CD14-positive monocyte (primary cell): ENCODE measurements around the gene FBXW11. TPM values are rescaled to one million over a fixed set of nuclear protein-coding genes. Genes with fewer than 3 reads are reported as not detected.
"Not testable (repeated sequence)": the region's sequence is repeated elsewhere in the genome, so short reads cannot be mapped to it uniquely, and the experiment has no call there.

Experiments used
- DNase-seq, 3 donors: peaks; one replicate each; pipeline ENCODE4 v3.0.0-alpha.2; 2011 to 2022
- H2AFZ ChIP-seq: 2 replicates; pipeline ENCODE4 v1.6.0; 2012; ENCODE audit warnings: mild to moderate bottlenecking, low read depth, low read length, inconsistent platforms; ENCODE audit not compliant: insufficient read depth, poor library complexity, severe bottlenecking
- H3K27ac ChIP-seq, 2 donors: 1 replicate in 1 of 2; 2 replicates in 1 of 2; pipeline ENCODE4 v1.5.1; 2012 to 2013; ENCODE audit warnings: low read length in 2 of 2, control low read depth in 1 of 2, inconsistent platforms in 1 of 2, low read depth in 1 of 2, mild to moderate bottlenecking in 1 of 2
- H3K27me3 ChIP-seq, 2 donors: one replicate each; pipeline versions ENCODE4 v1.6.0 to v1.6.1; 2011 to 2013; ENCODE audit warnings: low read length in 2 of 2; ENCODE audit not compliant: control insufficient read depth in 2 of 2, insufficient read depth in 2 of 2
- H3K36me3 ChIP-seq, 2 donors: replicated peaks in 1 of 2; 1 replicate in 1 of 2; 2 replicates in 1 of 2; pipeline versions ENCODE4 v1.5.1 to v1.6.1; 2012 to 2013; ENCODE audit warnings: low read length in 2 of 2, control low read depth in 1 of 2, inconsistent platforms in 1 of 2, mild to moderate bottlenecking in 1 of 2; ENCODE audit not compliant: insufficient read depth in 2 of 2, control insufficient read depth in 1 of 2
- H3K4me1 ChIP-seq, 2 donors: 1 replicate in 1 of 2; 2 replicates in 1 of 2; pipeline versions ENCODE4 v1.5.1 to v1.6.1; 2012 to 2013; ENCODE audit warnings: low read length in 2 of 2, control low read depth in 1 of 2, inconsistent platforms in 1 of 2, mild to moderate bottlenecking in 1 of 2, moderate library complexity in 1 of 2; ENCODE audit not compliant: insufficient read depth in 2 of 2, control insufficient read depth in 1 of 2
- H3K4me2 ChIP-seq: replicated peaks from 2 replicates; pipeline ENCODE3; 2012; ENCODE audit warnings: low read length, moderate library complexity, mild to moderate bottlenecking; ENCODE audit not compliant: poor library complexity, severe bottlenecking; ENCODE audit errors: extremely low read depth
- H3K4me3 ChIP-seq, 3 experiments: fragments of 200-600 bp in 1 of 3; sonication (generic) in 1 of 3; replicated peaks in 1 of 3; 1 replicate in 2 of 3; 2 replicates in 1 of 3; pipeline ENCODE4 v1.5.1; 2011 to 2013; ENCODE audit warnings: low read length in 3 of 3, mild to moderate bottlenecking in 3 of 3, control low read depth in 2 of 3, low read depth in 2 of 3, inconsistent platforms in 1 of 3, moderate library complexity in 1 of 3
- H3K79me2 ChIP-seq: 2 replicates; pipeline ENCODE4 v1.6.0; 2012; ENCODE audit warnings: mild to moderate bottlenecking, control low read depth, inconsistent platforms, low read length, moderate library complexity; ENCODE audit not compliant: insufficient read depth
- H3K9ac ChIP-seq: 2 replicates; pipeline ENCODE4 v1.6.0; 2017; ENCODE audit warnings: low read length, mild to moderate bottlenecking; ENCODE audit not compliant: insufficient read depth, poor library complexity, severe bottlenecking
- H3K9me3 ChIP-seq, 2 donors: replicated peaks in 1 of 2; 1 replicate in 1 of 2; 2 replicates in 1 of 2; pipeline versions ENCODE4 v1.5.1 to v1.6.1; 2012 to 2013; ENCODE audit warnings: low read length in 2 of 2, control low read depth in 1 of 2; ENCODE audit not compliant: control insufficient read depth in 1 of 2, insufficient read depth in 1 of 2
- H4K20me1 ChIP-seq: 2 replicates; pipeline ENCODE4 v1.6.0; 2012; ENCODE audit warnings: mild to moderate bottlenecking, low read length, control low read depth, moderate library complexity; ENCODE audit not compliant: insufficient read depth
- H3K27ac Mint-ChIP-seq, 7 donors: one replicate each; pipeline ENCODE4 v1.8.0; 2020; ENCODE audit warnings: mild to moderate bottlenecking in 7 of 7, mixed read lengths in 7 of 7, moderate library complexity in 6 of 7, inconsistent platforms in 2 of 7
- H3K27me3 Mint-ChIP-seq, 3 donors: one replicate each; pipeline ENCODE4 v1.8.0; 2021 to 2022; ENCODE audit warnings: low read depth in 3 of 3, mild to moderate bottlenecking in 3 of 3, mixed read lengths in 3 of 3, moderate library complexity in 3 of 3, inconsistent platforms in 1 of 3
- H3K36me3 Mint-ChIP-seq, 2 donors: one replicate each; pipeline ENCODE4 v1.8.0; 2020; ENCODE audit warnings: mixed read lengths in 2 of 2, inconsistent platforms in 1 of 2, mild to moderate bottlenecking in 1 of 2
- H3K4me1 Mint-ChIP-seq: one replicate; pipeline ENCODE4 v1.8.0; 2020; ENCODE audit warnings: mild to moderate bottlenecking, mixed read lengths
- H3K4me3 Mint-ChIP-seq, 2 donors: one replicate each; pipeline ENCODE4 v1.8.0; 2020; ENCODE audit warnings: mild to moderate bottlenecking in 2 of 2, mixed read lengths in 2 of 2, moderate library complexity in 1 of 2
- H3K9me3 Mint-ChIP-seq, 7 donors: one replicate each; pipeline ENCODE4 v1.8.0; 2020 to 2022; ENCODE audit warnings: mixed read lengths in 7 of 7, mild to moderate bottlenecking in 6 of 7, moderate library complexity in 6 of 7, inconsistent platforms in 2 of 7
- CTCF ChIP-seq: fragments of 200-600 bp; IDR thresholded peaks from one replicate; pipeline ENCODE4 v1.8.0; 2022; ENCODE audit warnings: antibody characterized with exemption, mild to moderate bottlenecking
- WGBS: methylation state at CpG from one replicate; pipeline ENCODE4 v1.1.5; 2013; ENCODE audit warnings: missing lambda C conversion rate; ENCODE audit not compliant: insufficient coverage; 5-methylcytosine and 5-hydroxymethylcytosine counted together
- intact Hi-C, 2 donors: fragments of 100-400 bp; cut with micrococcal nuclease; formaldehyde crosslinking; loops; one replicate each; pipeline versions ENCODE4 v1.15.0 to v1.15.1; 2023
- polyA plus RNA-seq, 3 donors: library from polyadenylated mRNA; depleted of rRNA in 1 of 3; unstranded in 2 of 3; stranded (reverse) in 1 of 3; fragments of 300-500 nt in 2 of 3; fragments of >200 nt in 1 of 3; fragmentation: Illumina TruSeq in 2 of 3; gene quantifications; 1 replicate in 2 of 3; 2 replicates in 1 of 3; pipeline ENCODE4 v1.2.3, GENCODE V29; 2012 to 2021

The FBXW11 gene
- polyA plus RNA-seq, 3 donors: 15.0 to 24.5 (median 18.2) TPM

- H3K36me3 Mint-ChIP-seq: peaks cover 6 to 7% of the 10 kb centered on the region in 2 donors
- Histone ChIP-seq H2AFZ (no peak overlapping the region), H3K9ac (no peak overlapping the region), H3K79me2 (no peaks in the 10 kb centered on the region), H3K27me3 (no peaks in the 10 kb centered on the region), H4K20me1 (no peaks in the 10 kb centered on the region), H3K4me3 (no peak overlapping the region), H3K4me2 (no peak overlapping the region), H3K9me3 (peaks cover 0 to 8% of the 10 kb centered on the region in 2 donors), H3K36me3 (no peaks in the 10 kb centered on the region), H3K27ac (no peak overlapping the region), H3K4me1 (peaks cover under 1 to 1% of the 10 kb centered on the region in 2 donors)
- TF ChIP-seq CTCF: no peak
- intact Hi-C loops: no loop called here
- peaks cover 0 to 2% (median 2%) of the 10 kb centered on the region in 3 donors for H3K27me3 Mint-ChIP-seq
- DNase-seq: no peak
- no peak overlapping the region for H3K27ac Mint-ChIP-seq
- peaks cover 2% of the 10 kb centered on the region for H3K4me1 Mint-ChIP-seq
- H3K4me3 Mint-ChIP-seq: no peak overlapping the region
- peaks cover 4 to 18% (median 10%) of the 10 kb centered on the region in 7 donors for H3K9me3 Mint-ChIP-seq
These were observed 23.4 kb upstream of the FBXW11 start for GRCh38 chr5:172029876-172030275.

DNA sequence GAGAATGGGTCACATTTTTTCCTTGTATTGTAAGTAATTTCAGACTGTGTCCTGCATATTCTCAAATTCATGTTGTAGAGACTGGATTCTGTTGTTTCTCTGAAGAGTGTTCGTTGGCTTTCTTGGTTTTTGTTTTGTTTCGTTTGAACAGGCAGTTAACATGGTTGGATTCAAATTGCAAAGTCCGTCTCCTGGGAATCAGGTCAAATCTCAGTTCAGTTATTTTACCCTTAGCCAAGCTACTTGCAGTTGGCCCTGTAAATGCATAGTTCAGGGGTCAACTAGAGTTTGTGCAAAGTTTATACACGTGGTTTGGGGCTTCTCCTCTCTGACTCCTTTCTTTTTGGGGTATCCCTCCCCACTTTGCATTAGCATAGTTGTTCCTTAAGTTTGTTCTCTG, 21.7 kb upstream of the FBXW11 start:
- intact Hi-C loops: no loop called here
- Histone ChIP-seq H3K27me3 (no peaks in the 10 kb centered on the region), H3K4me1 (no peaks in the 10 kb centered on the region), H3K9me3 (peaks cover 0 to 8% of the 10 kb centered on the region in 2 donors), H3K9ac (no peak overlapping the region), H3K4me2 (no peak overlapping the region), H3K4me3 (no peak overlapping the region), H4K20me1 (no peaks in the 10 kb centered on the region), H2AFZ (no peak overlapping the region), H3K27ac (no peak overlapping the region), H3K36me3 (no peaks in the 10 kb centered on the region), H3K79me2 (no peaks in the 10 kb centered on the region)
- H3K36me3 Mint-ChIP-seq: peaks cover 6 to 7% of the 10 kb centered on the region in 2 donors
- peaks cover 4 to 18% (median 10%) of the 10 kb centered on the region in 7 donors for H3K9me3 Mint-ChIP-seq
- H3K4me1 Mint-ChIP-seq: no peaks in the 10 kb centered on the region
- no peak for DNase-seq
- TF ChIP-seq CTCF: no peak
- H3K27ac Mint-ChIP-seq: no peak overlapping the region
- H3K27me3 Mint-ChIP-seq: peaks cover 0 to 4% (median 2%) of the 10 kb centered on the region in 3 donors
- H3K4me3 Mint-ChIP-seq: no peak overlapping the region
- WGBS: 100% methylated on average over 1 of the region's 4 CpGs

GRCh38 chr5:172020110-172020786, 13.8 kb upstream of the FBXW11 start:
- 97% methylated on average over 4 of the region's 10 CpGs for WGBS
- H3K9me3 Mint-ChIP-seq, intact Hi-C loops: not testable (repeated sequence)

More at GRCh38 chr5:172020110-172020786, 13.8 kb upstream of the FBXW11 start:
- H4K20me1 ChIP-seq, H3K36me3 ChIP-seq, H3K27me3 Mint-ChIP-seq, H3K4me3 ChIP-seq, H3K27ac ChIP-seq, H2AFZ ChIP-seq, H3K36me3 Mint-ChIP-seq, H3K4me1 Mint-ChIP-seq, H3K9ac ChIP-seq, H3K4me1 ChIP-seq, H3K27ac Mint-ChIP-seq, DNase-seq, H3K27me3 ChIP-seq, H3K79me2 ChIP-seq, H3K4me2 ChIP-seq, H3K9me3 ChIP-seq, H3K4me3 Mint-ChIP-seq: not testable (repeated sequence)
